Progenitor cell of endocrine pancreas (in vitro differentiated cells): Measurements from ENCODE around the gene WFDC1. TPM values are rescaled to one million over a fixed set of nuclear protein-coding genes. Genes with fewer than 3 reads are reported as not detected.

ENCODE experiments used
- DNase-seq: peaks from one replicate; pipeline ENCODE4 v3.0.0; 2021; ENCODE audit warnings: low spot score; ENCODE audit not compliant: unreplicated experiment
- H3K27ac Mint-ChIP-seq: 2 replicates; pipeline ENCODE4 v1.8.0; 2021; ENCODE audit warnings: mild to moderate bottlenecking, moderate library complexity, mixed read lengths
- H3K27me3 Mint-ChIP-seq: 2 replicates; pipeline ENCODE4 v1.8.0; 2021; ENCODE audit warnings: mixed read lengths
- H3K36me3 Mint-ChIP-seq: 2 replicates; pipeline ENCODE4 v1.8.0; 2022; ENCODE audit warnings: mixed read lengths; ENCODE audit not compliant: insufficient read depth
- H3K4me1 Mint-ChIP-seq: 2 replicates; pipeline ENCODE4 v1.8.0; 2021; ENCODE audit warnings: low read depth, mixed read lengths
- H3K4me3 Mint-ChIP-seq: 2 replicates; pipeline ENCODE4 v1.8.0; 2021; ENCODE audit warnings: low read depth, mild to moderate bottlenecking, moderate library complexity, mixed read lengths
- H3K9me3 Mint-ChIP-seq: 2 replicates; pipeline ENCODE4 v1.8.0; 2021; ENCODE audit warnings: low read depth, mixed read lengths
- total RNA-seq: library from RNA; stranded (reverse); gene quantifications from 2 replicates; pipeline ENCODE4 v1.2.1, GENCODE V29; 2021
- TF ChIP-seq, protein P1 (sequence below): fragments of 200-600 bp; sonication (generic); IDR thresholded peaks from one replicate; pipeline ENCODE4 v1.5.0; 2021; ENCODE audit warnings: antibody characterized with exemption, mild to moderate bottlenecking; ENCODE audit not compliant: unreplicated experiment

The WFDC1 gene
- total RNA-seq, 1 donor from 2014 or later = 0.24 TPM

DNA sequence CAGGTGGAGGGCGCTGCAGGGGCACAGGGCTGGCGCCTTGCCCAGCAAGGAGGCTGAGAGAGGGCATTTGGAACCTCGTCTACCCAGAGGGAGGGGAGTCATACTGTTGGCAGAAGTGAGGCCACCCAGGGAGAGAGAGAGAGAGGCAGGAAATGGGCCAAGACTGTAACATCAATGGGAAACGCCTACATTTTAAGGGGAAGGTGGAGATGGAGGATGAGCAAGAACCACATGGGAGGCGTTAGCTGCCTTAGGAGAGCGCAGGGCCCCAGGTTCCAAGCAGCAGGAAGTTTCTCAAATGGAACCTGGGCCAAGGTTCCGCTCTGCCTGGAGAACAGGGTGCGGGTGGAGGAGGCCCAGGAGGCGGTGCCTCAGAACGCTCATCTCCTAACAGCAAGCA lies 2.7 kb upstream of the WFDC1 start:
- no peak overlapping the region for H3K27ac Mint-ChIP-seq
- peaks cover 51% of the 10 kb centered on the region for H3K27me3 Mint-ChIP-seq
- DNase-seq = no peak
- peaks cover 3% of the 10 kb centered on the region for H3K9me3 Mint-ChIP-seq
- H3K36me3 Mint-ChIP-seq = no peaks in the 10 kb centered on the region
- H3K4me1 Mint-ChIP-seq = no peaks in the 10 kb centered on the region
- TF ChIP-seq, protein P1, sequence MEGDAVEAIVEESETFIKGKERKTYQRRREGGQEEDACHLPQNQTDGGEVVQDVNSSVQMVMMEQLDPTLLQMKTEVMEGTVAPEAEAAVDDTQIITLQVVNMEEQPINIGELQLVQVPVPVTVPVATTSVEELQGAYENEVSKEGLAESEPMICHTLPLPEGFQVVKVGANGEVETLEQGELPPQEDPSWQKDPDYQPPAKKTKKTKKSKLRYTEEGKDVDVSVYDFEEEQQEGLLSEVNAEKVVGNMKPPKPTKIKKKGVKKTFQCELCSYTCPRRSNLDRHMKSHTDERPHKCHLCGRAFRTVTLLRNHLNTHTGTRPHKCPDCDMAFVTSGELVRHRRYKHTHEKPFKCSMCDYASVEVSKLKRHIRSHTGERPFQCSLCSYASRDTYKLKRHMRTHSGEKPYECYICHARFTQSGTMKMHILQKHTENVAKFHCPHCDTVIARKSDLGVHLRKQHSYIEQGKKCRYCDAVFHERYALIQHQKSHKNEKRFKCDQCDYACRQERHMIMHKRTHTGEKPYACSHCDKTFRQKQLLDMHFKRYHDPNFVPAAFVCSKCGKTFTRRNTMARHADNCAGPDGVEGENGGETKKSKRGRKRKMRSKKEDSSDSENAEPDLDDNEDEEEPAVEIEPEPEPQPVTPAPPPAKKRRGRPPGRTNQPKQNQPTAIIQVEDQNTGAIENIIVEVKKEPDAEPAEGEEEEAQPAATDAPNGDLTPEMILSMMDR = no peak
- H3K4me3 Mint-ChIP-seq = no peak overlapping the region

DNA sequence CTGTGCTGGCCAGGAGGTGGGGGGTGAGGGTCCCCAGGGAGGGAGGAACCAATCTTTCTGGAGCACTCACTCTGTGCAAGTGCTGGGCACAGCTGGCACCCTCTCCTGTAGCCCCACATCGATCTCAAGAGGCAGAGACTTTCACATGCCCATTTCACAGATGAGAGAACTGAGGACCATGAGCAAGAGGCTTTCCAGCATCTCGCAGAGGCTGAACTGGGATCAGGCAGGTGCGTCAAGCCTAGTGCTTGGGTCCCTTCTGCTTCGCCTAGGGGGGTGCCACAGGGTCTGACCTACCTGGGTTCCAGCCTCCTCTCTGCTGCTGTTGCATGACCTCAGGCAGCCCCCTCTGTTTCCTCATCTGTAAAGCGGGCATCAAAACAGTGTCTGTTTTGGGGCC lies 1.3 kb upstream of the WFDC1 start:
- no peak overlapping the region for H3K27ac Mint-ChIP-seq
- TF ChIP-seq, protein P1 = no peak
- H3K4me3 Mint-ChIP-seq = no peak overlapping the region
- H3K27me3 Mint-ChIP-seq = peaks cover 44% of the 10 kb centered on the region
- no peaks in the 10 kb centered on the region for H3K4me1 Mint-ChIP-seq
- H3K36me3 Mint-ChIP-seq = no peaks in the 10 kb centered on the region
- no peak for DNase-seq
- no peaks in the 10 kb centered on the region for H3K9me3 Mint-ChIP-seq

DNA sequence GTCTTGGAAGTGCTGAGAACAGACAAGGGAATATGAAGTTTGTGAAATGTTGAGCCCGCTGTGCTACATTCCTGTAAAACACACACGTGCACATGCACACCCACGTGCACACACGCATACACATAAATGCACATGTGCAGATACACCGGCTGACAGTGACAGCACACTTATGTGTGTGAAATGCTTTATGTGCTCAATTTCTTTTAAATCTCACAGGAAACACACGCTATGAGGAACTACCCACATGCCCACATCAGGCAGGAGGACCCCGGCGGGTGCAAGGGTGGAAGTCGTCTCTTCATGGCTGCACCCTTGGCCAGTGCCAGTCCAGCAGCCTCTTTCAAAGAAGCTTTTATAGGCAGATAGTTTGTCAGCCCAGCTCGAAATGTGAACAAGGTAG lies 561 bp upstream of the WFDC1 start:
- no peak overlapping the region for H3K27ac Mint-ChIP-seq
- no peaks in the 10 kb centered on the region for H3K36me3 Mint-ChIP-seq
- DNase-seq = no peak
- H3K4me1 Mint-ChIP-seq = no peaks in the 10 kb centered on the region
- peaks cover 45% of the 10 kb centered on the region for H3K27me3 Mint-ChIP-seq
- H3K4me3 Mint-ChIP-seq = no peak overlapping the region
- H3K9me3 Mint-ChIP-seq = no peaks in the 10 kb centered on the region
- TF ChIP-seq, protein P1 = no peak

DNA sequence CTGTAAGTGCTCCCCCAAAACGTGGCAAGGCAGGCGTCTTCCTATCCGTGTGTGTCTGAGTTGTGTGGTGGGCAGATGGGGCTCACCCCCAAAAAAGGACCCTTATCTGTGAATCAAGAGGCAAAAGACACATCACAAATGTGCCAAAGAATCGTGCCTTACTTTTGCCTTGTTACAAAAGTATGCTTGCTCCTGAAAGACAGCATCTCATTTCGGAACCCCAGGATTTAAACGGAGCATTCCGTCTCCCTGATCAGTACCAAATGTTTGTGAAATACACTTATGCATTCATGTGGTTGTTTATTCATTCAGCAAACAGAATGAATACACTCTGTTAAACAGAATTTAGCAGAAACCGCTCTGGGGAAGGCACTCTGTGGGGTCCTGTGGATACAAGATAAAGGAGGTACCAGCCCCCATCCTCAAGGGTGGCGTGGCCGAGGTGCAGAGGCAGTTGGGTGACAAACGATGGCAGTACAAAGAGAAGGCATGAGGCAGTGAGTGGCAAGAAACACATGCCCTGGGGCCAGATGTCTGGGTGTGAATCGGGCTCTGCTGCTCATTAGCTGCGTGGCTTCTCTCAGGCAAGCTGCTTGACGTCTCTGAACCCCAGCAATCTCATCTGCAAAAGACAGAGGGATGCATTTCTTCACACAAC lies 654 bp downstream of the WFDC1 start:
- DNase-seq = no peak
- H3K4me1 Mint-ChIP-seq = no peaks in the 10 kb centered on the region
- no peak overlapping the region for H3K27ac Mint-ChIP-seq
- H3K36me3 Mint-ChIP-seq = no peaks in the 10 kb centered on the region
- peaks cover 42% of the 10 kb centered on the region for H3K27me3 Mint-ChIP-seq
- no peak overlapping the region for H3K4me3 Mint-ChIP-seq
- TF ChIP-seq, protein P1 = no peak
- H3K9me3 Mint-ChIP-seq = no peaks in the 10 kb centered on the region

DNA sequence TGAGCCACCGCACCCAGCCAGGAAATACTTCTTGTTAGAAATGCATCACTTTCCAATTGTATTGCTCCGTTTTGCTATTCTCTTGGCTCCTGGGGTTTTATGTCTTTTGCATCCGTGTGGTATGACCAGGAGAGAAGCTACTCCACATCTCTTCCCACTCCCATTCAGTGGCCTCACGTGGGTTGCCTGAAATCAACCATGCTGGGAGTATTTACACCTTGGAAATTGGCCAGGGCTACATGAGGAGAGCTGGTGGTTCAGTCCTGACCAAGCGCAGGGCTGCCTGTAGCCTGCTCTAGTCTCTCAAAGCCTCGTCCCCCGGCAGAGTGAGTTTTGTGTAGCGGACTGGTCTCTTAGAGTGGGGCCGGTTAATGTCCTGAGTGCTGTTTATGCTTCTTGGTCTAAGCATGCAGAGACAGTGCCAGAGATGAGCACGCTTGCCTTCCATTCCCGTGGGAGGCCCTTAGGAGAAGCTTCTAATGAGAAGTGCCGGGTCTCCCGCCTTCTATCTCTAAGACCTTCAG lies 3.8 kb downstream of the WFDC1 start:
- Mint-ChIP-seq H3K36me3 (no peaks in the 10 kb centered on the region), H3K4me3 (no peak overlapping the region), H3K27me3 (peaks cover 56% of the 10 kb centered on the region), H3K27ac (no peak overlapping the region), H3K9me3 (no peaks in the 10 kb centered on the region), H3K4me1 (no peaks in the 10 kb centered on the region)
- DNase-seq = no peak
- TF ChIP-seq, protein P1 = no peak
